ENCODE measurements around the gene TENM3.

DNA sequence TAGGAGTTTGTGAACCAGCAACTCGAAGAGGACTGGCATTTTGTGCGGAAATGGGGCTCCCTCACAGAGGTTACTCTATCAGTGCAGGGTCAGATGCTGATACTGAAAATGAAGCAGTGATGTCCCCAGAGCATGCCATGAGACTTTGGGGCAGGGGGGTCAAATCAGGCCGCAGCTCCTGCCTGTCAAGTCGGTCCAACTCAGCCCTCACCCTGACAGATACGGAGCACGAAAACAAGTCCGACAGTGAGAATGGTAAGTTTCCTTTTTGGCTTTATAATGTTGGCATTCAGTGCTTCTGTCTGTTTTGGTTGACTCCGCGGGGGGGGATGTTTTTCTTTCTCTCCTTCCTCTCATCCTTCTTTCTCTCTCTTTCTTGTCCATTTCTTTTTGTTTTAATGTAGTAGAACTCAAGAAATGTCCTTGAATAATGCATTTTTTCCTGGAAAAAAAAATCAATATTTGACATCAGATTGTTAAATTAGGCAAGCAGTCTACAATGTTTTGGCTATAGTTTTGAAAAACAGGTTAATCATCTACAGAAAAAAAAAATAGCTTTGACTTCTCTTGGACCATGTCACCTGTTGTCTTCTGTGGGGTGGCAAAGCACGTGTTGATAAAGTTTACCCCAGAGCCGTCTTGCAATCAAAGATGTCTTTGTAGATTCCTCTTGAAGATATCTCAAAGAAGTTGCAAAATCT lies 103.6 kb downstream of the TENM3 start:
- TF ChIP-seq, protein P1, sequence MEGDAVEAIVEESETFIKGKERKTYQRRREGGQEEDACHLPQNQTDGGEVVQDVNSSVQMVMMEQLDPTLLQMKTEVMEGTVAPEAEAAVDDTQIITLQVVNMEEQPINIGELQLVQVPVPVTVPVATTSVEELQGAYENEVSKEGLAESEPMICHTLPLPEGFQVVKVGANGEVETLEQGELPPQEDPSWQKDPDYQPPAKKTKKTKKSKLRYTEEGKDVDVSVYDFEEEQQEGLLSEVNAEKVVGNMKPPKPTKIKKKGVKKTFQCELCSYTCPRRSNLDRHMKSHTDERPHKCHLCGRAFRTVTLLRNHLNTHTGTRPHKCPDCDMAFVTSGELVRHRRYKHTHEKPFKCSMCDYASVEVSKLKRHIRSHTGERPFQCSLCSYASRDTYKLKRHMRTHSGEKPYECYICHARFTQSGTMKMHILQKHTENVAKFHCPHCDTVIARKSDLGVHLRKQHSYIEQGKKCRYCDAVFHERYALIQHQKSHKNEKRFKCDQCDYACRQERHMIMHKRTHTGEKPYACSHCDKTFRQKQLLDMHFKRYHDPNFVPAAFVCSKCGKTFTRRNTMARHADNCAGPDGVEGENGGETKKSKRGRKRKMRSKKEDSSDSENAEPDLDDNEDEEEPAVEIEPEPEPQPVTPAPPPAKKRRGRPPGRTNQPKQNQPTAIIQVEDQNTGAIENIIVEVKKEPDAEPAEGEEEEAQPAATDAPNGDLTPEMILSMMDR (conservative IDR thresholded peaks at IDR 0.05), result no peak
- TF ChIP-seq ZFX (IDR thresholded peaks at IDR 0.05), result no peak

Measured in C4-2B (cell line).